ENCODE results near the gene TRAF2.

The TRAF2 gene

DNA sequence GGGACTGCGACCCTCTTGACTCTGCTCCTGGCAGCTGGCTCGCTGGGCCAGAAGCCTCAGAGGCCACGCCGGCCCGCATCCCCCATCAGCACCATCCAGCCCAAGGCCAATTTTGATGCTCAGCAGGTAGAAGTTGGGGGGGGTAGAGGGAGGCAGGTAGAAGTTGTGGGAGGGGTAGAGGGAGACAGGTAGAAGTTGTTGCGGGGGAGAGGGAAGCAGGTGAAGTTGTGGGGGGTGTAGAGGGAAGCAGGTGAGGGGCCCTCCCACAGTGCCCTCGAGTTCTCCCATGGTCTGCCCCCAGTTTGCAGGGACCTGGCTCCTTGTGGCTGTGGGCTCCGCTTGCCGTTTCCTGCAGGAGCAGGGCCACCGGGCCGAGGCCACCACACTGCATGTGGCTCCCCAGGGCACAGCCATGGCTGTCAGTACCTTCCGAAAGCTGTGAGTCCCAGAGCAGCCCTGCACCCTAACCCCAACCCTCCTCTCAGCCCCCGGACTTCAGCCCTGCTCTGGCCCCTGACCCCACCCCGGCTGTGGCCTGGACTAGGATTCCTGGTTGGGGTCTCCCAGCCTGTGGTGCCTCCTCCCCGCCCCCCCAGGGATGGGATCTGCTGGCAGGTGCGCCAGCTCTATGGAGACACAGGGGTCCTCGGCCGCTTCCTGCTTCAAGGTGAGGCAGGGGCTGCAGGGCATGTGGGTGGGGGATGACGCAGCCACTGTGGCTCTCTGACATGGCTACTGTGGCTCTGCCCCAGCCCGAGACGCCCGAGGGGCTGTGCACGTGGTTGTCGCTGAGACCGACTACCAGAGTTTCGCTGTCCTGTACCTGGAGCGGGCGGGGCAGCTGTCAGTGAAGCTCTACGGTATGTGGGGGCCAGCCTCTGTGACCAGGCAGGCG lies 59.3 kb downstream of the TRAF2 start:
- in situ Hi-C loops (cut with HindIII; ENCODE audit: low pct_unique_long_range_greater_than_20kb, low sequenced_read_pairs), result no loop called here
- no peak for DNase-seq (ENCODE audit: low read depth in 1 of 2, low spot score in 1 of 2)
- TF ChIP-seq JUND (IDR thresholded peaks at IDR 0.05; ENCODE audit: low read depth), result no peak

DNA sequence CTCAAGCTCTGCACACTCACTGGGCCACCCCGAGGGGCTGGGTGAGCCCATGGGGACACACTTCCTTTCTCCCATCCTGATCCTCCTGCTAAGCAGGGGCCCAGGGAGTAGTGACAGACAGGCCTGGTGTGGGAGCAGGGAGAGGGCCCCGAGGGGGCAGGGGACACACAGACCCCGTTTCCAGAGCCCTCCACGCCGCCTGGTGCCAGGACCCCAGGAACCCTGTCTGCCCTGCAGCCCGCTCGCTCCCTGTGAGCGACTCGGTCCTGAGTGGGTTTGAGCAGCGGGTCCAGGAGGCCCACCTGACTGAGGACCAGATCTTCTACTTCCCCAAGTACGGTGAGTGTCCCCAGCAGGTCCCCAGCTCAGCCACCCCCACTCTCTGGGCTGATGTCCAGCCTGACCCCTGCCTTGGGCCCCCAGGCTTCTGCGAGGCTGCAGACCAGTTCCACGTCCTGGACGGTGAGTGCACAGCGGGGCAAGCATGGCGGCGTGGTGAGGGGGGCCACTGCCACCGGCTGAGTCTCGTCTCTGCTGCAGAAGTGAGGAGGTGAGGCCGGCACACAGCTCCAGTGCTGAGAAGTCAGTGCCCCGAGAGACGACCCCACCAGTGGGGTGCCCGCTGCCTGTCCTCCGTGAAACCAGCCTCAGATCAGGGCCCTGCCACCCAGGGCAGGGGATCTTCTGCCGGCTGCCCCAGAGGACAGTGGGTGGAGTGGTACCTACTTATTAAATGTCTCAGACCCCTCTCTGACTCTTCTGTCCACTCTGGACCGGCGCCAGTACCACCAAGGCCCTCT lies 60.1 kb downstream of the TRAF2 start:
- no peak for DNase-seq (ENCODE audit: low read depth in 1 of 2, low spot score in 1 of 2)
- no peak for TF ChIP-seq JUND (IDR thresholded peaks at IDR 0.05; ENCODE audit: low read depth)
- in situ Hi-C loops (cut with HindIII; ENCODE audit: low pct_unique_long_range_greater_than_20kb, low sequenced_read_pairs), result no loop called here

DNA sequence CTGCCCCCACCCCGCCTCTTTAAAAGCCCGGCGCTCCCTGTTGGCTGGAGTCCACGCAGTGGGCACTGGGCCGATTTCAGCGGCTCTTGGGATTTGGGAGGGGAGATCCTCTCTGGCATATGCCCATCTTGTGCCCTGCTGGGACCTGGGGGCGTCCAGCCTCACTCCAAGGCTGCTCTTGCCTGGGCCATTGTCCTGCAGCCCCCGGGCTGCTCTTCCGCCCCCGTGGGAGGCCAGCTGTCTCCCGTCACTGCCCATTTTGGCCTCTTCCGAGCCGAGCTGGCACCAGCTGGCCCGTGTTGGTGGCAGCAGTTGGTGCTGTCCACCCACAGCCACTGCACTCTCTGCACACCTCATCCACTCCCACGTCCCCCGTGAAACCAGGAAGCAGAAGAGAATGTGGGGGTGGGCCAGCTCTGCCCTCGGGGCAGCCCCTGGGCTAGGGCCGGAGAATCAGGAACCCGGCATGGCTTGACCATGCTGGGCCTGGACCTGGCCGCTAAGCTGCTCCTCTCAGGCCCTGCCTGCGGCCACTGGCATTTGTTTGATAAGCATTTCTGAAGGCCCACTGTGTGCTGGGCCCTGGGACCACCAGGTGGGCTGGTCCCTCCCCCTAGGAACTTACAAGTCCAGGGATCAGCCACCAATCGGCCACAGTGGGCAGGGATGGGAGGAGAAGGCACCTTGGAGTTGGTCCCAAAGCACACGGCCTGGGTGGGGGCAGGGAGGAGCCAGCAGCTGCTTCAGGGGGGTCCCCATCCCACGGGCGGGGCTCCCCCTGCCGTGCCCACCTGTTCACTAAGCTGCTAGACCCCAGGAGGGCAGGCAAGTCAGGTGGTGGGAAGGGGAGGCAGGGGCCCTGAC lies 60.9 kb downstream of the TRAF2 start:
- in situ Hi-C loops (cut with HindIII; ENCODE audit: low pct_unique_long_range_greater_than_20kb, low sequenced_read_pairs), result no loop called here
- DNase-seq (ENCODE audit: low read depth in 1 of 2, low spot score in 1 of 2), result no peak
- no peak for TF ChIP-seq JUND (IDR thresholded peaks at IDR 0.05; ENCODE audit: low read depth)

DNA sequence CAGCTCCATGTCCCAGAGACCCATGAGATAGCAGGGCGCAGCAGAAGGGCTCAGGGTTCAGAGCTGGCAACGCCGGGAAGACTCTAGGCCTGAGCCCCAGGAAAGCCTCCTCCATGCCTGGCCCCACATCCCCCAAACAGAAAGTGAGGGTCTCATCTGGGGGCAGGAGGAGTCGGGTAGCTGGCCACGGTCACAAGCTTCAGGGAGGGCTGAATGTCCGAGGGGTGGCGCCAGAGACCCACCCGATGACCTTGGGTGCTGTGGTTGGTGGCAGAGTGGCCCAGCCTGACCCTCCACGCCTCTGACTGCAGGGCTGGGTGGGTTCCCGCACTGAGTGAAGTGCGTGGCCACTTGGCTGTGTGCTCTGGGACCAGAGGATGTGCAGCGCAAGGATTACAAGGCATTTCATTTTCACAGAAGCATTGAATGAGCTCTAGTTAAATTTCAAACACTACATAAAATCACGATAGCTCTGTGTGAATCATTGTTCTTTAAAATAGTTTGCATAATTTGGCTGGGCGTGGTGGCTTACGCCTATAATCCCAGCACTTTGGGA lies 61.7 kb downstream of the TRAF2 start:
- DNase-seq (ENCODE audit: low read depth in 1 of 2, low spot score in 1 of 2), result peak in 1 of 2 experiments; percentile 61
- in situ Hi-C loops (cut with HindIII; ENCODE audit: low pct_unique_long_range_greater_than_20kb, low sequenced_read_pairs), result no loop called here
- TF ChIP-seq JUND (IDR thresholded peaks at IDR 0.05; ENCODE audit: low read depth), result no peak

DNA sequence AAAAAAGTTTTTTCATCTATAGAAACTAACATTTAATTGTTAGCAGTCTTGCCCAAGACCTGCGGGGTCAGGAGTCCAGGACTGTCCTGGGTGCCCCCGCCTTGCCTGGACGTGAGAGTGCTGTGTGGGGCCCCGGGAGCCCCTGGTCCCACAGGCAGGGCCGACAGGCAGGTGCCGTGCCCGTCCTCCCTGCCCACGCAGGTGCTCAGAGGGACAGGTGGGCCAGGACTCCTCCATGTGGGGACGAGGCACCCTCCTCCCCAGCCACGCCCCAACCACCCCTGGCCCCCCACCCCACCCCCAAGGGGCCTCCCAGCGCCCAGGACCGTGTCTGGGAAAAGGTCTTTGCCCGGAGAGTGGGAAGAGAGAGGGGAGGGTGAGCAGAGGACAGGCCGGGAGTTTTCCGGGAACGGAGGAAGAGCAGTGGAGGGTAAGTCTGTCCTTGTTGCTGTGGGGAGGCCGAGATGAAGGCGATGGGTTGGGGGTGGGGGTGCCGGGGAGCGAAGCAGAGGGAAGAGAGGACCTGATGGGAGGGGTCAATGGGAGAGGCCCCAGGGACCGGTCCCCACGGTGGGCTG lies 63.0 kb downstream of the TRAF2 start:
- in situ Hi-C loops (cut with HindIII; ENCODE audit: low pct_unique_long_range_greater_than_20kb, low sequenced_read_pairs), result no loop called here
- DNase-seq (ENCODE audit: low read depth in 1 of 2, low spot score in 1 of 2), result no peak
- no peak for TF ChIP-seq JUND (IDR thresholded peaks at IDR 0.05; ENCODE audit: low read depth)

DNA sequence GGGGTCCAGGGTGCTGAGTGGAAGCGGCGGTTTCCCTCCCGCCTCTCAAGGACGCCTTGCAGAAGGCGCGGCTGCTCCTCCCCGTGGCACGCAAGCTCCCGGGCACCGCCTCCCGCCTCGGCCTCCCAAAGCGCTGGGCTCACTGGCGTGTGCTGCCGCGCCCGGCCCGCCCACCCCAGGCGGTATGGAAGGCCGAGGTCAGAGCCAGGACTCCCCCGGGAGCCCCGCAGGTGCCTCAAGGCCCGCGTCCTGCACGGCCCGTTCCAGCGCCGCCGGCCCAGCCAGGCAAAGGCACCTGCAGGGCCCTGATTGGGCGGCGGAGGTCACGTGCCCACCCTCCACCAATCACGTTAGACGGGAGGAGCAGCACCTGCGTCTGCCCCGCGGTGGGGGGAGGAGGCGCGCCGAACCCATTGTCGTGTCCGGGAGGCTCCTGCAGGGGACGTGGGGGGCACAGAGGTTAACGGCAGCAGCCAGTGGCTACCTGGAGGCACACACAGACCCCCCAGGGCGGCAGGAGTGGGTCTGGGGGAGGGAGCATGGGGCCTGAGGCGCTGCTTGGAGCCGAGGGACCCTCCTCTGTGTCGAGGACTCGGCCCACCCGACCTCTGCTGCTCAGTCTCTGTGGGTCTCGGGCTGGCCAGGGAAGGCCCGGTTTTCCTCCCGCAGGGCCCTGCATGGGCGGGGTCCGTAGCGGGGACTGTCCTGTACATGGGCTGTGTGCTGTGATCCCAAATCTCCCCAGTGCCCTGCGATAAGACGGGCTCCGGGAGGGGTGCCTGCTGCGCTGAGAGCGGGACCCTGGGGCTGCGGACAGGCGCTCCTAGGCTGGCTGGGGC lies 63.7 kb downstream of the TRAF2 start:
- peak; percentile 99 to 100 for DNase-seq (ENCODE audit: low read depth in 1 of 2, low spot score in 1 of 2)
- no peak for TF ChIP-seq JUND (IDR thresholded peaks at IDR 0.05; ENCODE audit: low read depth)
- in situ Hi-C loops (cut with HindIII; ENCODE audit: low pct_unique_long_range_greater_than_20kb, low sequenced_read_pairs), result no loop called here

DNA sequence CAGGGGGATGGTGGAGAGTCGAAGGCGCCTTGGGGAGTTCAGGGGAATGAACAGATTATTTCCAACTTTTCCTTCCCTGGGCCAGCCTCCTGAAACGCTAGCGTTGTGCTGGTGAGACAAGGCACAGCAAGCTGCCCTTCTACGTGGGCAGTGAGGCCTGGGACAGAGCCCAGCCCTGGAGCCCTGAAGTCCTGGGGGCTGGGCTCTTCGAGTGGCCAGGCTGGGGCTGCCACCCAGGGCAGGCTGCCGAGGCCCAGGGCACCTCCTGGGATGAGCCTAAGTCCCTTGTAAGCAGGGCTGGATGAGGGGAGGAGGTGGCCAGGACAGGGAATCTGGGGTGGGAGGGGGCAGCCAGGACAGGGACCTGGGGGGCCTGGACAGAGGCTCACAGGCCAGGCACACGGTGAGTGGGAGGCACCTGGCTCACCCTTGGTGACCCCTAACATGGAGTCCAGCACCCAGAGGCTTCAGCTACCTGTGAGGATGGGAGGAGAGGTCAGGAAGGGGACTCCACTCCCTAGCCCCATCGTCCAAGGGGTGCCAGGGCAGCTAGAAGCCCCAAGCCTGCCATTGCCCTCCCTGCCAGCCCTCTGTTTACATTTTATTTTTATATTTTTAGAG lies 64.5 kb downstream of the TRAF2 start:
- in situ Hi-C loops (cut with HindIII; ENCODE audit: low pct_unique_long_range_greater_than_20kb, low sequenced_read_pairs), result no loop called here
- DNase-seq (ENCODE audit: low read depth in 1 of 2, low spot score in 1 of 2), result peak in 1 of 2 experiments; percentile 61
- no peak for TF ChIP-seq JUND (IDR thresholded peaks at IDR 0.05; ENCODE audit: low read depth)

DNA sequence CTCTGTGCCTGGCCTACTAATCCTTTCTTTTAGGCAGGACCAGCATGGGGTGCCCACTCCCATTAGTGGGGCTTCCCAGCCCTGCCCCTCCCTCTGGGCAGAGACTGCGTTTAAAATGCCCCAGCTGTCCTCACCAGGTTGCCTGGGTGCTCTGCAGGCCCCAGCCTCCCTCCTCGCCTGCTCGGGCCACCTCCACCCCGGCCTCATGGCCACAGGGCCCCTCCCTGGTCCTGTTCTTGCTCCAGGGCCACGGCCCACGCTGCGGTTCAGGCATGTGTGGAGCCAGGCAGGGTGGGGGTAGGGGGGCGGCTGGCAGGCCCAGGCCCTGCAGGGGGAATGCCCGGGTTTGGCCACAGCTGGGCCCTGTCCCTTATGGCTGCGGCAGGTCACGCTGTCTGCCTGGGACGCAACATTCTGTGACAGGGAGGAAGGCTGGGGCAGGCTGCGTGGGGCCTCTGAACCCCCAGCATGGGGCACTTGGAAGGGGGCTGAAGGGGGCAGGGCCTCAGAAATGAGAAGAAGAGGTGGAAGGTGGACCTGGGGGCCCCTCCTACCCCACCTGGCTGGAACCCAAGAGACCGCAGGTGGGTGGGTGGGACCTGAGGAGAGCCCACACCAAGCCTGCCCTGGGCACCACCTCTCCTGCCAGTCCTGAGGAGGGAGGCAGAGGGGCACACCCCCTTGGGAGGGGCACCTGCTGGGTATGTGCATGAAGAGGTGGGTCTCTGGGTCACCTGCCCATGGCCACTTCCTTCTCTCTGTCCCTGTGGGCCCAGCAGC lies 65.4 kb downstream of the TRAF2 start, which contains the start of gene LCN12:
Gene LCN12 (plus strand): TSS at position 733 of the 780 bp plus-strand sequence. CDS start 55 bp downstream, outside the sequence.
- in situ Hi-C loops (cut with HindIII; ENCODE audit: low pct_unique_long_range_greater_than_20kb, low sequenced_read_pairs), result no loop called here
- no peak for TF ChIP-seq JUND (IDR thresholded peaks at IDR 0.05; ENCODE audit: low read depth)
- DNase-seq (ENCODE audit: low read depth in 1 of 2, low spot score in 1 of 2), result no peak

DNA sequence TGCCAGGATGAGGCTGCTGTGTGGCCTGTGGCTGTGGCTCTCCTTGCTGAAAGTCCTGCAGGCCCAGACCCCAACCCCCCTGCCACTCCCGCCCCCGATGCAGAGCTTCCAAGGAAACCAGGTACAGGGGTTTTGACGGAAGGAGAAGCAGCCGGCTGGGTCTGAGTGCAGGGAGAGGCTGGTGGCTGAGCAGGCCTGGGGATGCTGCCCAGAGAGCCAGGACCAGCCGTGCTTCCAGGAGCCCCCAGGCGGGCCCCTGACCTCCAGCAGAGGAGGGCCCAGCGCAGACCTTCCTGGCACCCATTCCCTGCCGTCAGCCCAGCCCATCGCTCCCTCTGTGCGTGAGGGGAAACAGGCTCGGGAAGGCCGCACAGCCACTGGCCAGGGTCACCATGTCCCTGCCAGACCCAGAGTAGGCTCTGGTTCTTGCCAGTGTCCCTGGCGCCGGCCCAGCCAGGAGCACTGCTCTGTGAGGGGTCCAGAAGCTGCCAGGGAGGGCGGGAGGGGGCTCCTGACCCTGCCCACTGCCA lies 66.1 kb downstream of the TRAF2 start:
- no peak for DNase-seq (ENCODE audit: low read depth in 1 of 2, low spot score in 1 of 2)
- TF ChIP-seq JUND (IDR thresholded peaks at IDR 0.05; ENCODE audit: low read depth), result no peak
- in situ Hi-C loops (cut with HindIII; ENCODE audit: low pct_unique_long_range_greater_than_20kb, low sequenced_read_pairs), result no loop called here

All from T47D (cell line).